ENCODE results near the gene COL17A1.

Gene COL17A1

DNA sequence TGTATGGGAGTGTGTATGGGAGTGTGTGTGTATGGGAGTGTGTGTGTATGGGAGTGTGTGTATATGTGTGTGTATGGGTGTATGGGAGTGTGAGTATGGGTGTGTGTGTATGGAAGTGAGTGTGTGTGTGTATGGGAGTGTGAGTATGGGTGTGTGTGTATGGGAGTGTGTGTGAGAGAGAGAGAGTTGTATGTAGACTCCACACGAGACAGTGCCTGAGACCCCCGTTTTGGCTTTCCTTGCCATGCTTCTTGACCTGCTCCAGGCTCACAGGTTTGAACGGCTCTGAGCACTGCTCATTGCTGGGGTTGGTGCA is 49.7 kb downstream of the COL17A1 start:
- H3K4me3 Mint-ChIP-seq, result no peak overlapping the region
- no peaks in the 10 kb centered on the region for H3K9me3 Mint-ChIP-seq
- H3K27me3 Mint-ChIP-seq, result no peaks in the 10 kb centered on the region
- H3K27ac Mint-ChIP-seq, result no peak overlapping the region
- H3K36me3 Mint-ChIP-seq (ENCODE audit: low read depth), result peaks cover 6% of the 10 kb centered on the region
- no peaks in the 10 kb centered on the region for H3K4me1 Mint-ChIP-seq
- DNase-seq (no peak), ATAC-seq (no peak)

DNA sequence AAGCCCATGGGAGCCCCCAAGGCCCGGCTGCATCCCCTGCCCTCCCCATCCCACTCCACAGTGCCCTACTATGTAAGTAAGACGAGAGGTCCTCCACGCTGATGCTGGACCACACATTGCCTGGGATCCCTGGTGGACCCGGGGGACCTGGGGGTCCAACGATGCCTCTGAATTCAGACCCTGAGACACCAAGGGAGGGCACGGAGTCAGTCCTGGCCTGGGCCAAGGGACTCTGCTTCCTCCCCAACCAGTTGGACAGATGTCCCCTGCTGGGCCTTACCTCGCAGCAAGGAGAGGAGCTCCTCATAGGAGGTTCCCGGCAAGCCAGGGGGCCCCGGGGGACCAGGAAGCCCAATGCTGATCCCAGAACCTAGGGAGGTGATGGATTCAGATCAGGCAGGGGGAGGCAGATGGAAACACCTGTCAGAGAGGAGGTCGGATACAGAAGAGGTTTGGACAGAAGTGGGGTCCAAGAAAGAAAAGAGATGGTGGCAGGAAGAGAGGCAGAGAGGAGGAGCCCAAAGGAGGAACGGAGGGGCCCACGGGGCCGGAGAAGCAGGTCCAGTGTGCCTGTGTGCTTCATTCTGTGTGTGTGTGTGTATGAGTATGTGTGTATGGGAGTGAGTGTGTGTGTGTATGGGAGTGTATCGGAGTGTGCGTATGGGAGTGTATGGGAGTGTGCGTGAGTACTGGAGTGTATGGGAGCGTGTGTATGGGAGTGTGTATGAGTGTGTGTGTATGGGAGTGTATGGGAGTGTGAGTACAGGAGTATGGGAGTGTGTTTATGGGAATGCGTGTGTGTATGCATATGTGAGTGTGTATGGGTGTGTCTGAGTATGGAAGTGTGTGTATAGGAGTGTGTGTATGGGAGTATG is 50.2 kb downstream of the COL17A1 start:
- Mint-ChIP-seq H3K9me3 (no peaks in the 10 kb centered on the region), H3K27ac (no peak overlapping the region), H3K4me3 (no peak overlapping the region), H3K36me3 (ENCODE audit: low read depth) (peaks cover 7% of the 10 kb centered on the region), H3K27me3 (no peaks in the 10 kb centered on the region), H3K4me1 (no peaks in the 10 kb centered on the region)
- ATAC-seq, result no peak
- DNase-seq, result no peak

DNA sequence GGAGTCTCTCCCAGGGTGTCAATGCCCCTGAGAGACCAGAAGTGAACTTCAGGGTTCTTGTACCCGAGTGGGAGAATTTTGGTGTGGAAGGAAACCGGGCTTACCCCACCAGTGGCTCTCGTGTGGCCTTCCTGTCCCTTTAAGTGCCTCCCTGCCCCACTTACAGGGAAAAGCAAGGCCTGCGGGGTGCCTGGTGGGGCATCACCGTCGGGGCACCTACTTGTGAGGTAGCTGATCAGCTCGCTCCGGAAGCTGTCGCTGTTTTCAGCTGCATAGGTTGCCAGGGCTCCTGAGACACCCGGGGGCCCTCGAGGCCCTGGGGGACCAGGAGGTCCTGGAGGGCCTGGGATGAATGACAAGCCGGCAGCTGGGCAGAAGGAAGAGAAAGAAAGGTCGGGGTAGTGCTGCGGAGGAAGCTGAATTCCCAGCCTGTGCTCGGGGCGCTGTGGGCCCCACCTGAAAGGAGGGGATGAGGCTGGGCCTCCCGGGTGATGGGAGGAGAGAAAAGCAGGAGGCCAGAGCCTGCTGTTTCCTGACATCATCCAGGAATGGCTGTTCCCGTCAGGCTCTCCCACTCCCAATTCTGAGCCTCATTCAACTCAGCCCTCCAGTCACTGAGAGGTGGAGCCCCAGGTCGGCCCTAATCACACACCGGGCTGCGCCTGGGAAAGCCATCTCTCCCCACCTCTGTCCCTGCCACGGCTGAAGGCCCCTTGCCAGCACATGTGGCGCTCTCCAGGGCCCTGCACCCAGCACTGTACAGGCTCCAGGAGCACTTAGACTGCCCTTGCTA is 51.1 kb downstream of the COL17A1 start:
- no peaks in the 10 kb centered on the region for H3K27me3 Mint-ChIP-seq
- no peak overlapping the region for H3K27ac Mint-ChIP-seq
- DNase-seq (no peak), ATAC-seq (no peak)
- H3K9me3 Mint-ChIP-seq, result no peaks in the 10 kb centered on the region
- H3K36me3 Mint-ChIP-seq (ENCODE audit: low read depth), result peaks cover 8% of the 10 kb centered on the region
- H3K4me3 Mint-ChIP-seq, result no peak overlapping the region
- H3K4me1 Mint-ChIP-seq, result no peaks in the 10 kb centered on the region

DNA sequence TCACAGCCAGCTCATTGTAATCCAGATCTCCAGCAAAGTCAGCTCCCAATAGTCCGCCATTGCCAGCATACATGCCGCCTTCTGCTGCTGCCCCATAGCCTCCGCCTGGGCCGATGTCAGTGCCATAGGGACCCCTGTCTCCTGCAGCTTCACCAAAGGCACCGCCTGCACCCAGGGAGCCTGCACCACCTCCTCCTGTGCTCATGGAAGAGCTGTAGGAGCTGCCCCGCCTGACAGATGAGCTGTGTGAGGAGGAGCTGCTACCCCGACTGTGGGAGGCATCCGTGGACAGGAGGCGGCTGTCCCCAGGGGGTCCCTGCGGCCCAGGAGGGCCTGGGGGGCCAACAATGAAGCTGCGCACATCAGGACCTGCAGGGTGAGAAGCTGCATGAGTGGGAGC is 51.7 kb downstream of the COL17A1 start:
- Mint-ChIP-seq H3K4me3 (no peak overlapping the region), H3K27me3 (no peaks in the 10 kb centered on the region), H3K36me3 (ENCODE audit: low read depth) (peaks cover 11% of the 10 kb centered on the region), H3K4me1 (no peaks in the 10 kb centered on the region), H3K9me3 (no peaks in the 10 kb centered on the region), H3K27ac (no peak overlapping the region)
- DNase-seq, result no peak
- no peak for ATAC-seq

DNA sequence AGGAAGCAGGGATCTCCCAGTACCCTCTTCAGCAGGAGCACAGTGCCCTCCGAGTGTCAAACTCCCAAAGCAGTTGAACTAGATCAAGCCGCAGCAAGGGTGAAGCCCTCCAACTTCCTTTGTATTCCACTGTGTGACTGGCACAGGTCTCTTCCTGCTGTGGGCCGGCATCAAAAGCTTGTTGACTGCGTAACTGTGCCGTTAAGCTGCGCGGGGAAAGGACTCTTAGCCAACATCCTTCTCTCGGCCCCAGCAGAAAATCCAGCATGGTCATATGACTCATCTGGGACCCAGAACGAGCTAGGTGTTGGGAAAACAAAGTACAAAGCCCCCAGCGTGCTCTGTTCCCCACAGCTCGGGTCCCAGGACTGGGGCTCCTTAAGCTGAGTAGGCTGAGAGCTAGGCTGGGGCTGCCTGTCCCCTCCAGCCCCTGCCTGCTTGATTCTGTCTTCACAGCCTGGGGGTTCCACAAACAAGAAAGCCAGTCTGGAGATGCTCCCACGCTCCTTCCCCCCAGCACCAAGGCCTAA is 52.2 kb downstream of the COL17A1 start:
- H3K27me3 Mint-ChIP-seq, result no peaks in the 10 kb centered on the region
- no peak overlapping the region for H3K4me3 Mint-ChIP-seq
- no peaks in the 10 kb centered on the region for H3K4me1 Mint-ChIP-seq
- ATAC-seq (no peak), DNase-seq (no peak)
- H3K9me3 Mint-ChIP-seq, result no peaks in the 10 kb centered on the region
- H3K27ac Mint-ChIP-seq, result no peak overlapping the region
- H3K36me3 Mint-ChIP-seq (ENCODE audit: low read depth), result peaks cover 11% of the 10 kb centered on the region

DNA sequence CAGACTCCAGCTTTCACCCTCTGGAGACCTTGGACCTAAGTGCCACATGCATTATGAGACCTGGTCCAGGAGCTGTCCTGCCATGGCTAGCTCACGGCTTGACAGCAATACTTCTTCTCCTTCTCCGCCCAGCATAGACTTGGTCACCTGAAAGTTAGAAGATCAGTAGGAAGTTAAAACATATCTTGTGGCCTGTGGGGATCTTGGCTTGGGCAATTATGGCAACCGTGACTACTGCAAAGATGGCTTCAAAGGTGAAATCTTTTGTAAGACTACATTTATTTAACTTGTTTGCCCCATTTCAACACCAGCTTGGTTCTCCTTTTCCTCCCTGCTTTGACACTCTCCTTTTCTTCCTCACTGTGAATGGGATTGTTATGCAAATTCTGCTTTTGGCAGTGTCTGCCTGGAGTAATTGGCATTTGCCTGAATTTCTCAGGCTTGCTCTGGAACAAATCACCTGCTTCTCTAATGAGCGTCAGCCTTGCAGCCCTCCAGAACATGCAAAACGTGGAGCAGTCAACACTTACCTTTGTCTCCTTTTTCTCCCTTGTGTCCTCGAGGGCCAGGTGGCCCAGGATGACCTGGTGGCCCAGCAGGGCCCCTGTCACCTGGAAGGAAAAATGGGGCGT is 53.4 kb downstream of the COL17A1 start:
- no peak for DNase-seq
- Mint-ChIP-seq H3K9me3 (no peaks in the 10 kb centered on the region), H3K27me3 (no peaks in the 10 kb centered on the region), H3K4me3 (no peak overlapping the region), H3K4me1 (peaks cover 4% of the 10 kb centered on the region), H3K27ac (no peak overlapping the region), H3K36me3 (ENCODE audit: low read depth) (peaks cover 16% of the 10 kb centered on the region)
- ATAC-seq, result no peak

DNA sequence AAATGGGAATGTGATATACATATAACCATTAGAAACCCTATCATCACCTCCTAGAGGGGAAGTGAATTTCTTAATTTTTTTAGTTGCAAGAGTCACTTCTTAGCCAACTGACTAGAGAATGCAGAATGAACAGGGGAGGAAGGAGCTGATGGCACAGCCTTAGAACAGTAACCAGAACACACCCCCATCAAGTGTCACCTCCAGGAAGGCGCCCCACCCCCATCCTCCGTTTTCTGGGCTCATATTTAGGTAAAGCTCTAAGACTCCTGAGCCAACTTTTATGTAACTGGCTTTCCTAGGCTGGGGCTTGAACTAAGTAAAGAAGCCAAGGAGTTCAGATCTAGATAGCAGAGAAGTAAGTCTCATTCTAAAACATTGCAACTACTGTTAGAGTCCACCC is 54.0 kb downstream of the COL17A1 start:
- ATAC-seq, result no peak
- H3K27me3 Mint-ChIP-seq, result no peaks in the 10 kb centered on the region
- DNase-seq, result no peak
- peaks cover 16% of the 10 kb centered on the region for H3K36me3 Mint-ChIP-seq (ENCODE audit: low read depth)
- H3K9me3 Mint-ChIP-seq, result no peaks in the 10 kb centered on the region
- no peak overlapping the region for H3K4me3 Mint-ChIP-seq
- no peak overlapping the region for H3K27ac Mint-ChIP-seq
- peaks cover 4% of the 10 kb centered on the region for H3K4me1 Mint-ChIP-seq

DNA sequence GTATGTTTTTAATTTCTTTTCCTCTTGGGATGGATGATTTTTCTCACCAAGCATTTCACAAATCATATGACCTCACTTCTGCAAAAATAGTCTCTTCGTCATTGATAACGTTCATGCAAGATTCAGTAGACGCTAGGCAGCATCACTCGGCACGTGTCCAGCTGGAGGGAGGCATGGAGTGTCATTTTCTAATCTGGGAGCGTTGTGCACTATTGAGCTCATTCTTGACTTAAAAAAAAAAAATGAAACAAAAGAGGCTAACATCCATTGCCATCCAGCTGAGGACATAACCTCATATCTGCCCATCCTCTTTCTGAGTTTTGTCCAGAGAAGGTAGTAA is 56.2 kb downstream of the COL17A1 start:
- H3K4me1 Mint-ChIP-seq, result peaks cover 4% of the 10 kb centered on the region
- no peak overlapping the region for H3K4me3 Mint-ChIP-seq
- no peaks in the 10 kb centered on the region for H3K27me3 Mint-ChIP-seq
- no peak overlapping the region for H3K27ac Mint-ChIP-seq
- DNase-seq (no peak), ATAC-seq (no peak)
- H3K36me3 Mint-ChIP-seq (ENCODE audit: low read depth), result peaks cover 24% of the 10 kb centered on the region
- H3K9me3 Mint-ChIP-seq, result no peaks in the 10 kb centered on the region

DNA sequence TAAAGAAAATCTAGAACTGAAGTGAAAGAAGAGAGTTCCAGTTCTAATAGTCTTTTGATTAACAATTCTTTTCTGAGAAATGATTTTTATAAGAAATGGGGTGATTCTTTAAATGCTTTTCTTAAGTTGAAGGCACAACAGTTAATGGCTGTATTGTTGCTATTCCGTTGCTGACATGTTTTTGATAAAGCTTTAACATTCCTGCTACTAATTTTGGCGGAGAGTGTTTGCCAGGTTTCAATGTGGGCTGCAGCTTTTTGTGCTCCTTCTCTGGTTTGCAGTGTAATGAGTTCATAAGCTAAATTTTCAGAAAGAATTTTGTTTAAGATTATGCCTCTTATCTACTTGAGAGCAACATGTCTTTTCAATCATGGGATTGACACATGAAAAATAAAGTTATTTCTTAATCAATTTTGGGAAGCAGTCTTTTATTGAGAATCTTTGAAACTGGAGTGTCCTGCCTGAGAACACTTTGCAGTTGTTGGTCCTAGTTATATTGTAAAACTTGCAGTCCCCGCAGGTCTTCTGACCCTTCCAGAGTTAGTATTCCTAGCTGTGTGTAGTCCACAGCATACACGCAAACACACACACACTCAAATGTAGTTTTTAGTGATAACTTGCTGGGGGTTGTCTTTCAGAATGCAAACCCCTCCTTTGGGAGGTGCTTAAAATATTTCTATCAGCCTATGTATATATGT is 56.7 kb downstream of the COL17A1 start:
- Mint-ChIP-seq H3K27ac (no peak overlapping the region), H3K36me3 (ENCODE audit: low read depth) (peaks cover 29% of the 10 kb centered on the region), H3K9me3 (no peaks in the 10 kb centered on the region)

DNA sequence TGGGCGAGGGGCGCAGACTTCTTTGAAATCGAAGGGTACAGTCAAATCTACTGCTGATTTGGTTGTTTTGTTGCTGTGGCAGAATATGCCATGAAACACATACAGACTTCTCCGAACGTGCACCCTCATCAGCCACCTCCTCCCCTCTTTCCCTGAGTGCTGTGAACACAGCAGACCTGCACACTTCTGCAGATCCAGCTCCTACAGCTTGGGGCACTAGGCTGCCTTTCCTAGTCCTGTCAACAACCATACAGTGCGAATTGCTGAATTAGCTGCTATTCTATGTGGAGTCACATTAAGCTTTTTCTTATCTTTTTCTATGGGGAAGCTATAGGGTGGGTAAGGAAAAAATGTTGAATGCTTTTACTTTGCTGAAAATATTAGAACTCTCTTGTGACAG is 57.5 kb downstream of the COL17A1 start:
- Mint-ChIP-seq H3K27ac (no peak overlapping the region), H3K27me3 (no peaks in the 10 kb centered on the region), H3K4me1 (peaks cover 4% of the 10 kb centered on the region), H3K9me3 (no peaks in the 10 kb centered on the region), H3K4me3 (no peak overlapping the region), H3K36me3 (ENCODE audit: low read depth) (peaks cover 35% of the 10 kb centered on the region)
- ATAC-seq, result peak; percentile 61
- DNase-seq, result no peak

More for the DNA sequence above, 56.7 kb downstream of the COL17A1 start:
- DNase-seq (no peak), ATAC-seq (no peak)
- Mint-ChIP-seq H3K27me3 (no peaks in the 10 kb centered on the region), H3K4me1 (peaks cover 4% of the 10 kb centered on the region), H3K4me3 (no peak overlapping the region)

DNA sequence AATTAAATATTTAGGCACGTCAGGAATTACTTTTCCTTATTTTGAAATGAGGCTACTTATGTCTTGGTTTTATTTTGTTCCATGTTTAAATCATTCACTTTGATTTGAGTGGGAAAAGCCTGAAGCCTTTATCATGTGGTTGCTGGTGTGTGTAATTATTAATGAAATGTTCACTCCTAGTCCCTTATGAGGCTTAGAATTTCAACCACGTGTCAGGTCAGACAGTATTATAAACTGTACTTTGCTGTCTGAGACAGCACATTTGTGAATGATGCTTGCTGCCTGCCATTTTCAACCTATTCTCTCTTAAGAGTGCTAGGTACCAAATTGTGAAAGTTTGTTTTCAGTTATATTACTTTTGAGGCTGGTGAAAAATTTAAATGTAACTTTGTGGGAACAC is 58.9 kb downstream of the COL17A1 start:
- Mint-ChIP-seq H3K4me3 (no peak overlapping the region), H3K36me3 (ENCODE audit: low read depth) (peaks cover 41% of the 10 kb centered on the region), H3K27ac (no peak overlapping the region), H3K9me3 (no peaks in the 10 kb centered on the region), H3K4me1 (peaks cover 4% of the 10 kb centered on the region), H3K27me3 (no peaks in the 10 kb centered on the region)
- ATAC-seq (no peak), DNase-seq (no peak)

DNA sequence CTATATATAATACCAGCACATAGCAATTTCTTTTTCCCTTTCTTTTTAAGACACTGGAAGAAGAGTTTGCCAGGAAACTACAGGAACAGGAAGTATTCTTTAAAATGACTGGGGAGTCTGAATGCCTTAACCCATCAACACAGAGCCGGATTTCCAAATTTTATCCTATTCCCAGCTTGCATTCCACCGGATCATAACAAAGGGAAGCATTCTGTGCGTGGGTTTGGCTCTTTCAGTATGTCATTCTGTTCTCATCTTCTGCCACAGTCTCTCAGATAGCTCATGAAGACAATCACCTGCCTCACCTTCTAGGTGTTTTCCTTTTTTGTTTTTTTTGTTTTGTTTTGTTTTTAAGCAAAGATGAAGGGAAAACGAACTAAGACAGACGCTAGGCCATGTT is 60.2 kb downstream of the COL17A1 start:
- ATAC-seq, result no peak
- DNase-seq, result no peak
- no peaks in the 10 kb centered on the region for H3K27me3 Mint-ChIP-seq
- peaks cover 44% of the 10 kb centered on the region for H3K36me3 Mint-ChIP-seq (ENCODE audit: low read depth)
- H3K27ac Mint-ChIP-seq, result no peak overlapping the region
- no peak overlapping the region for H3K4me3 Mint-ChIP-seq
- peaks cover 6% of the 10 kb centered on the region for H3K4me1 Mint-ChIP-seq
- no peaks in the 10 kb centered on the region for H3K9me3 Mint-ChIP-seq

DNA sequence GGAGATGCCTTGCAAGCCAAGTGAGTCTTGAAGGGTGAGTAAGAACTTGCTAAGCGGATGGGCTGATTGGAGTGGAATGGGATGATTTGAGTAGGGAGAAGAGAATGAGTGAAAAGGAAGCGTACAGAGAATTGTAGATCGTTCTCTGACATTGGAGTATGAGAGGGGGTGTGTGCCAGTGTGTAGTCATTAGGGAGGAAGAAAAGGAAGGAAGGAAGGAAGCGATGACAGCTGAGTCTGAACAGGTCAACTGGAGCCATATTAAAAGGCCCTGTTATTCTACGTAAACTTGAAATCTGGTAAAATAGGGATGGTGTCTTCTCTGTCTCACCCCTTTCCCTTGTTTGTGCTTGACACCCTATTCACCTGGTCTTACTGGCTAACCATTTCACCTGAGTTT is 63.7 kb downstream of the COL17A1 start:
- H3K4me1 Mint-ChIP-seq, result peaks cover 9% of the 10 kb centered on the region
- no peak for DNase-seq
- peak overlapping the region; percentile 32 for H3K27ac Mint-ChIP-seq
- no peak for ATAC-seq
- no peaks in the 10 kb centered on the region for H3K9me3 Mint-ChIP-seq
- no peaks in the 10 kb centered on the region for H3K27me3 Mint-ChIP-seq
- H3K36me3 Mint-ChIP-seq (ENCODE audit: low read depth), result peaks cover 56% of the 10 kb centered on the region
- no peak overlapping the region for H3K4me3 Mint-ChIP-seq

DNA sequence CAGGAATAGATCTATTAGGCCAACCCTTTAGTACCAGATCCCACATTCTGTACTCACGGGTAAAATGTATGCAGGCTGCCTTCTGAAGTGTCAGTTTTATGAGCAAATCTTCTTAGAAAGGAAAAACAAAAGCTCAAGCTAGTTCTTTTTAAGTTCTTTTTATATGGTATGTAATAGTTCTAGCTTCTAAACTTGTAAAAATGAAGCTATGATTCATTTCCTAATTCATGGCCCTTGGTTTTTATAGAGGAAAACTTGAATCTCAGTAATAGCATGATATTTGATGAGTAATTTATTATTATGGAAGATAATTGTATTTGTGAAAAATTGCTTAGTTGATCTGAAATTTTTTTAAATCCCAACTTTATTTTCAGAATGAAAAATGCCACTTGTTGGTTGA is 64.4 kb downstream of the COL17A1 start:
- peaks cover 55% of the 10 kb centered on the region for H3K36me3 Mint-ChIP-seq (ENCODE audit: low read depth)
- DNase-seq, result no peak
- H3K4me1 Mint-ChIP-seq, result peaks cover 13% of the 10 kb centered on the region
- H3K27ac Mint-ChIP-seq, result no peak overlapping the region
- no peaks in the 10 kb centered on the region for H3K9me3 Mint-ChIP-seq
- H3K4me3 Mint-ChIP-seq, result no peak overlapping the region
- no peaks in the 10 kb centered on the region for H3K27me3 Mint-ChIP-seq
- ATAC-seq, result no peak

Measured in activated naive CD8-positive, alpha-beta T cell treated with anti-CD3 and anti-CD28 coated beads, Interleukin-2, amount 50 U/mL, for 24 hours (primary cell).